A549 treated with AZD2906 at 1 μM for 4 hours (cell line): Measurements from ENCODE around the gene FOS. TPM values are rescaled to one million over a fixed set of nuclear protein-coding genes. Genes with fewer than 3 reads are reported as not detected.

Experiments used
- total RNA-seq: library from RNA; stranded (reverse); fragments of 200-300 nt; extraction: Qiagen RNA extraction; gene quantifications from 5 replicates; pipeline ENCODE4 v1.2.3, GENCODE V29; 2022

Gene FOS
- total RNA-seq: 10.7 to 15.0 TPM (median 11.4 TPM) in 5 replicates

DNA sequence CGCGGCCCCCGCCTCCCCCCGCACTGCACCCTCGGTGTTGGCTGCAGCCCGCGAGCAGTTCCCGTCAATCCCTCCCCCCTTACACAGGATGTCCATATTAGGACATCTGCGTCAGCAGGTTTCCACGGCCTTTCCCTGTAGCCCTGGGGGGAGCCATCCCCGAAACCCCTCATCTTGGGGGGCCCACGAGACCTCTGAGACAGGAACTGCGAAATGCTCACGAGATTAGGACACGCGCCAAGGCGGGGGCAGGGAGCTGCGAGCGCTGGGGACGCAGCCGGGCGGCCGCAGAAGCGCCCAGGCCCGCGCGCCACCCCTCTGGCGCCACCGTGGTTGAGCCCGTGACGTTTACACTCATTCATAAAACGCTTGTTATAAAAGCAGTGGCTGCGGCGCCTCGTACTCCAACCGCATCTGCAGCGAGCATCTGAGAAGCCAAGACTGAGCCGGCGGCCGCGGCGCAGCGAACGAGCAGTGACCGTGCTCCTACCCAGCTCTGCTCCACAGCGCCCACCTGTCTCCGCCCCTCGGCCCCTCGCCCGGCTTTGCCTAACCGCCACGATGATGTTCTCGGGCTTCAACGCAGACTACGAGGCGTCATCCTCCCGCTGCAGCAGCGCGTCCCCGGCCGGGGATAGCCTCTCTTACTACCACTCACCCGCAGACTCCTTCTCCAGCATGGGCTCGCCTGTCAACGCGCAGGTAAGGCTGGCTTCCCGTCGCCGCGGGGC lies at the start of gene FOS:
TSS of gene FOS (plus strand) at position 407 of the 731 bp plus-strand sequence. CDS start at position 562, 155 bp downstream.

Other genes with a start within 250 kb of the FOS start
- gene MLH3, start 227.4 kb upstream of the FOS start, total RNA-seq: 16.9 to 19.6 TPM (median 18.3 TPM) in 5 replicates
- 26.2 to 29.5 TPM (median 27.7 TPM) in 5 replicates for gene ACYP1, start 214.8 kb upstream of the FOS start, total RNA-seq
- 5.3 to 6.2 TPM (median 6.0 TPM) in 5 replicates for gene ZC2HC1C, start 209.2 kb upstream of the FOS start, total RNA-seq
- 32.2 to 34.0 TPM (median 33.4 TPM) in 5 replicates for gene NEK9, start 151.8 kb upstream of the FOS start, total RNA-seq
- 258 to 327 TPM (median 270 TPM) in 5 replicates for gene TMED10, start 102.2 kb upstream of the FOS start, total RNA-seq
- gene JDP2, start 149.2 kb downstream of the FOS start, total RNA-seq: 25.2 to 41.7 TPM (median 34.5 TPM) in 5 replicates
- 0.11 TPM in 1 of 5 replicates, not detected in the others for gene BATF, start 243.6 kb downstream of the FOS start, total RNA-seq